AG09309 (cell line): ENCODE results near the gene TRAF6.

Source experiments
- DNase-seq: peaks from one replicate; pipeline ENCODE4 v3.0.0-alpha.2; 2010; ENCODE audit warnings: low read depth
- H3K4me3 ChIP-seq: 2 replicates; pipeline ENCODE4 v1.5.1; 2011; ENCODE audit warnings: mild to moderate bottlenecking, low read depth, low read length, moderate library complexity; ENCODE audit not compliant: control insufficient read depth
- TF ChIP-seq, protein P1 (sequence below): IDR thresholded peaks from 2 replicates; pipeline ENCODE4 v1.5.1; 2011; ENCODE audit warnings: mild to moderate bottlenecking, low read depth, low read length, inconsistent platforms; ENCODE audit not compliant: insufficient read depth, control insufficient read depth; ENCODE audit errors: missing control alignments

TRAF6 gene

DNA sequence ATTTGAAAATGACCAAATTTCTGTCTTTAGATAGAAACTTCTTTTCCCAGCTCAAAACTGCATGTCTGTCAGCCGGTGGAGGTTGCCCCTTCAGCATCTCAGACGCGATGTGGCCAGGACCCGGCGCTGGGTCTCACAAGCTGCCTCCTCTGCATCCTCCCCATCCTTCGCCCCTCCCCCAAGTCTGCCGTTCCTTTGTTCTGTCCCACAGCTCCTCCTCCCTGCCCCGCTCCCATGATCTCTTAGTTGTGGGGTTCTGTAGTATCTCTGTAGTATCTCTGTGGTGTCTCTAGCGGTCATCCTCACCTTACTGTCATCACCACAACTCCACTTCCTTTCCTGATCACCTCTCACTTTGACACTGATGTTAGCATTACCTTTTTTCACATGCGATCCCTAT is 49.9 kb downstream of the TRAF6 start:
- TF ChIP-seq, protein P1, sequence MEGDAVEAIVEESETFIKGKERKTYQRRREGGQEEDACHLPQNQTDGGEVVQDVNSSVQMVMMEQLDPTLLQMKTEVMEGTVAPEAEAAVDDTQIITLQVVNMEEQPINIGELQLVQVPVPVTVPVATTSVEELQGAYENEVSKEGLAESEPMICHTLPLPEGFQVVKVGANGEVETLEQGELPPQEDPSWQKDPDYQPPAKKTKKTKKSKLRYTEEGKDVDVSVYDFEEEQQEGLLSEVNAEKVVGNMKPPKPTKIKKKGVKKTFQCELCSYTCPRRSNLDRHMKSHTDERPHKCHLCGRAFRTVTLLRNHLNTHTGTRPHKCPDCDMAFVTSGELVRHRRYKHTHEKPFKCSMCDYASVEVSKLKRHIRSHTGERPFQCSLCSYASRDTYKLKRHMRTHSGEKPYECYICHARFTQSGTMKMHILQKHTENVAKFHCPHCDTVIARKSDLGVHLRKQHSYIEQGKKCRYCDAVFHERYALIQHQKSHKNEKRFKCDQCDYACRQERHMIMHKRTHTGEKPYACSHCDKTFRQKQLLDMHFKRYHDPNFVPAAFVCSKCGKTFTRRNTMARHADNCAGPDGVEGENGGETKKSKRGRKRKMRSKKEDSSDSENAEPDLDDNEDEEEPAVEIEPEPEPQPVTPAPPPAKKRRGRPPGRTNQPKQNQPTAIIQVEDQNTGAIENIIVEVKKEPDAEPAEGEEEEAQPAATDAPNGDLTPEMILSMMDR = no peak
- DNase-seq = no peak
- no peak overlapping the region for H3K4me3 ChIP-seq

DNA sequence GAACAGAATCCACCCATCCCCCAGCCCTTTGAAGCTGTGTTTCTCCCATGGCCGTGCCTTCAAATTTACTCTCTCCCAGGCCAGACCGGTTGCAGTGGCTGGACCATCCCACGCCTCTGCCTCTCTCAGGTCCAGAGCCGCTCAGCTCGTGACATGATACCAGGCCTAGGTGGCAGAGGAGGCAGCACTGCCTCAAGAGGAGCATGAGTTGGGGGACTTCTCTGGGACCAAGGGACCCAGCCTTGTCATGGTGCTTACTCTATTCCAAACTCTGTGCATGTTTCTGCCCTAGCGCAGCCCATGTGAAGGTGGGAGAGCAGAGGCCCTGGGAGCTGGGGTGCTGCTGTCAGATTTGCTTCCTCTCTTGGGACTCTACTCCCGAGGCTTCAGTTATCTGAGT is 51.0 kb downstream of the TRAF6 start:
- no peak for DNase-seq
- H3K4me3 ChIP-seq = no peak overlapping the region
- TF ChIP-seq, protein P1 = no peak

DNA sequence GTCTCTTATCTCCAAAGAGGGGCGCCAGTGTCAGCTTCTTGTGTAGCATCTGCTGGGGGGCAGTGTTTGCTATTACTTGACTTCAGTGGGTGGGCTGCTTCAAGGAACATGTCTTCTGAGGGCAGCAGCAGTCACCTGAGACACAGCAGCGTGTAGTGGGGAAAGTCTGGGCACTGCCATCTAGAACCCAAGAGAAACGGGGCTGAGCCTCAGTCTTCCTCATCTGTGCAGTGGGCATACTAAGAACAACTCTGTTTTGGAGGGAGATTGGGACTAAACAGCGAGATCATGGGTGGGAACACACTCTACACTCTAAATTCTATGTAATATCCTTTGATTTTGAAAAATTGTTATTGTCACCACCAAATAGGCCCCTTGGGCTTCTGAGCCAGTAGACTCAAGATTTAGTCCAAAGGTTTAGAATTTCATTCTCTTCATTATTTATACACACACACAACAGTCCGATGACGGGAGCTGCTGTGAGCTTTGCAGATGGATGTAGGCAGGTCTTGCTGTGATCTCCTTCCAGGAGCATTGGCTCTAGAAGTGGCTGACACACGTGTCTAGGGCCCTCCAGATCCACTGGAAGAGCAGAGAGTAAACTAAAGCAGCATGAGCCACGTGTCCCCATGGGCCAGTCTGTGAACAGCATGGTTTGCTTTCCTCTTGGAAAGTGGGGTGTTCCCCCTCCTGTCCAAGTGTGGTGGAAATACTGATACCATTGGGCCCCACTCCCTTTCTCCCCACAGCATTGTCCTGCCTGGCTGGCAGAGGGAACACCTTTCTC is 51.8 kb downstream of the TRAF6 start:
- TF ChIP-seq, protein P1 = no peak
- no peak for DNase-seq
- H3K4me3 ChIP-seq = no peak overlapping the region

DNA sequence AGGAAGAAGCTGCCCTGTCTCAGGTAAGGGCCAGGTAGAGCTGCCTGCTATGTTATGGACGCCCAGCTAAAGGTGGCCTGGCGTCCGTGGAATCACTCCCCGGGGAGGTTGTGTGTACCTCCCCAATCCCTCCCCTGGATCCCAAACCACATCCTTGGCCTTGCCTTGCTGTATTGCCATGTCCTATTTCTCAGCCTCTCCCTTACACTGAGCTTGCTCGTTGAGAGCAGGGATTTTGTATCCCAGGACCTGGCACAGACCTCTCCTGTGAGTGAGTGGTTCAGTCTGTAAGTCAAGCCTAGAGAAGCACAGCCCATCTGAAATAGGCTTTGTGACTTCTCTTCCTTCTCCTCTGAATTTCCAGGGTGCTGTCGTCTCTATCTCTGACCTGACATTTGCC is 53.9 kb downstream of the TRAF6 start:
- TF ChIP-seq, protein P1 = no peak
- peak; percentile 42 for DNase-seq

DNA sequence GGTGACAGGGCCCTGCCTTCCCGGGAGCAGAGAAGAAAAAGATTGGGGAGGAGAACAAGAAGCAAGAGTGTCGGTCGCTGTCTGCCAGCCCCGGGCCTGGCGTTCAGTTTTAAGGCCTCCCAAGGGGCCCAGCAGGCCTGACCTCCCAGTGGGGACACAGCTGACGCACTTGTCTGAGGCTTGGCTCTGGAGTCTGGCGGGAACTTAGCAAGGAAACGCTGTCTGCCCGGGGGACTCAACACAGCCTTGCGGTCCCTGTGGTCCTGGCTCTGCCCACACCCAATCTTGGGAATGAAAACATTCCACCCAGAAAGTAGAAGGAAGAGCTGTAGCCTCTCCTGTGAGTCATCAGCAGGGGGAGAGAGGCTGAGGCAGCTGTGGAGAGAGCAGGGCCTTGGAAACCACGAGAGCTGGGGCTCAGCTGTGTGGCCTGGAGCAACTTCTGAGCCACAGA is 54.4 kb downstream of the TRAF6 start:
- TF ChIP-seq, protein P1 = no peak
- H3K4me3 ChIP-seq = no peak overlapping the region
- DNase-seq = peak; percentile 97

More for the DNA sequence above, 53.9 kb downstream of the TRAF6 start:
- H3K4me3 ChIP-seq = no peak overlapping the region

DNA sequence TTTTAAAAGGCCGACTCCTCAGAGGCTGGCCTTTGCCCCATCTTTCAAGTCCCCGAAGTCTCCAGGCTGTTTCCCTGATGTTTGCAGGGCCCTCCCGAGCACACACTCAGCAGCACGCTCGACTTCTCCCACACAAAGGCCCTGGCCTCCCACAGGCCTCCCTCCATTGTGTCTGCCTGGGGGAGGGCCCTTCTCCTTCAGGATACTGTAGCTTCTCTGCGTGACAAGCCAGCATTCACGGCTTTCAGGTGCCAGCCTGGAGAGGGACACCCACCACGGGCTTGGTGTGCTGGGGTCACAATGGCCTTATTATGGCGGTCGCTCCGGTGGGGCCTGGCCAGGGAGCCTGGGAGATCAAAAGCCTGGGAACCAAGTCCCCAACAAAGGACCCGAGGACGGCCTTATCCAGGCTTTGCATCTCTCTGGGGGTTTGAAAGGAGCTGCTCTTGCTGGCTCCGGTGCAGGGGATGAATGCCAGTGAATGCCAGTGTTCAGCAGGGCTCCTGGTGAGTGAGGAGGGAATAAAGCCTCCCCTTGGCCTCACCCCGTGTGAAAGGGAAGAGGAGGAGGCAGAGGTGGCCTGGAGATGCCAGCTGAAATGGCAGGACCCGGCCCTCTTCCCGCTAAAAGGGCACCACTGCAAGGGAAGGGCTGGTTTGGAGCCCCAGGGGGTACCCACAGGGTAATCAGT is 55.0 kb downstream of the TRAF6 start:
- no peak overlapping the region for H3K4me3 ChIP-seq
- no peak for DNase-seq
- TF ChIP-seq, protein P1 = no peak
